Erythroblast (primary cell): ENCODE measurements around the gene ARAP2.

Source experiments
- GATA1 ChIP-seq: IDR thresholded peaks from 2 replicates; pipeline ENCODE4 v1.6.1; 2011; ENCODE audit warnings: low read depth, mild to moderate bottlenecking, control low read depth, low read length, moderate library complexity
- POLR2A ChIP-seq: IDR thresholded peaks from 2 replicates; pipeline ENCODE4 v1.6.1; 2011; ENCODE audit warnings: mild to moderate bottlenecking, low read length

DNA sequence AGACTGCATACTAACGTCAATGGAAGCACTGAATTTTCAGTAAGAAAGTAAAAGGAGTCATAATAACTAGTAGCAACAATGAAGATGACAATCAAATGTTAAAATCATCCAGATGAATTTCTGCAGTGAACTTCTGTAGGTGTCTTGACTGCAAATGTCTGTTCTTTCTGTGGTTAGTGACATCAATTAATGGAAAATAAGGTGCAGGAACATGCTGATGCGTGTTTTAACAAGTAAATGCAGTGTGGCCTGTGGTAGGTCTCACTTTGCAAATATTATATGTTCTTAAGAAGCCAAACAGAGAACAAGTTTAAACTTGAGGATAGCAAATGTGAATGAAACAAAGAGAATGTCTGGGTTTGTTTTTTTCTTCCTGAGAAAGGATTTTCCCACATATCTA is 34.5 kb upstream of the ARAP2 start:
- TF ChIP-seq POLR2A = no peak
- TF ChIP-seq GATA1 = no peak
